ENCODE results near the gene KCNIP3. TPM values are rescaled to one million over a fixed set of nuclear protein-coding genes. Genes with fewer than 3 reads are reported as not detected.
A peak's percentile ranks its signal among the peaks of the same experiment; 100 is the strongest.
"Not testable (repeated sequence)": the region's sequence is repeated elsewhere in the genome, so short reads cannot be mapped to it uniquely, and the experiment has no call there.

Gene KCNIP3
- total RNA-seq, 1 donor from 2014 or later: under 0.01 TPM

DNA sequence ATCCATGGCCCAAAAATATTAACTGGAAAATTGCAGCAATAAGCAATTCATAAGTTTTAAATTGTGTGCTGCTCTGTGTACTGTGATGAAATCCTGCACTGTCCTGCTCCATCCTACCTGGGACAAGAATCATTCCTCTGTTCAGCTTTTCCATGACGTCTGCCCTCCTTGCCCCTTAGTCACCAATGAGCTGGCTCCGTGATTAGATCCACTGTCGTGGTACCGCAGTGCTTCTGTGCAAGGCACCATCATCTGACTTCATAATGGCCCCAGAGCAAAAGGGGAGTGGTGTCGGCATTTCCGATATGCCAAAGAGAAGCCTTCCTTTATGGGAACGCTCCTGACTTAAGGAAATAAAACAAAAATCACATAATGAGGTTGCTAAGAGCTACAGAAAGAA is 101.9 kb downstream of the KCNIP3 start:
- TF ChIP-seq, protein P1, sequence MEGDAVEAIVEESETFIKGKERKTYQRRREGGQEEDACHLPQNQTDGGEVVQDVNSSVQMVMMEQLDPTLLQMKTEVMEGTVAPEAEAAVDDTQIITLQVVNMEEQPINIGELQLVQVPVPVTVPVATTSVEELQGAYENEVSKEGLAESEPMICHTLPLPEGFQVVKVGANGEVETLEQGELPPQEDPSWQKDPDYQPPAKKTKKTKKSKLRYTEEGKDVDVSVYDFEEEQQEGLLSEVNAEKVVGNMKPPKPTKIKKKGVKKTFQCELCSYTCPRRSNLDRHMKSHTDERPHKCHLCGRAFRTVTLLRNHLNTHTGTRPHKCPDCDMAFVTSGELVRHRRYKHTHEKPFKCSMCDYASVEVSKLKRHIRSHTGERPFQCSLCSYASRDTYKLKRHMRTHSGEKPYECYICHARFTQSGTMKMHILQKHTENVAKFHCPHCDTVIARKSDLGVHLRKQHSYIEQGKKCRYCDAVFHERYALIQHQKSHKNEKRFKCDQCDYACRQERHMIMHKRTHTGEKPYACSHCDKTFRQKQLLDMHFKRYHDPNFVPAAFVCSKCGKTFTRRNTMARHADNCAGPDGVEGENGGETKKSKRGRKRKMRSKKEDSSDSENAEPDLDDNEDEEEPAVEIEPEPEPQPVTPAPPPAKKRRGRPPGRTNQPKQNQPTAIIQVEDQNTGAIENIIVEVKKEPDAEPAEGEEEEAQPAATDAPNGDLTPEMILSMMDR (IDR thresholded peaks at IDR 0.05; ENCODE audit: insufficient read depth, low read length, severe bottlenecking): no peak
- FAIRE-seq (no peak), DNase-seq (ENCODE audit: low read depth) (no peak)
- H3K27me3 ChIP-seq (ENCODE audit: control insufficient read depth, insufficient read depth, low read length): no peaks in the 10 kb centered on the region
- H3K36me3 ChIP-seq (ENCODE audit: control insufficient read depth, insufficient read depth, low read length): no peaks in the 10 kb centered on the region
- no peak overlapping the region for H3K4me3 ChIP-seq (ENCODE audit: low read depth, low read length)

DNA sequence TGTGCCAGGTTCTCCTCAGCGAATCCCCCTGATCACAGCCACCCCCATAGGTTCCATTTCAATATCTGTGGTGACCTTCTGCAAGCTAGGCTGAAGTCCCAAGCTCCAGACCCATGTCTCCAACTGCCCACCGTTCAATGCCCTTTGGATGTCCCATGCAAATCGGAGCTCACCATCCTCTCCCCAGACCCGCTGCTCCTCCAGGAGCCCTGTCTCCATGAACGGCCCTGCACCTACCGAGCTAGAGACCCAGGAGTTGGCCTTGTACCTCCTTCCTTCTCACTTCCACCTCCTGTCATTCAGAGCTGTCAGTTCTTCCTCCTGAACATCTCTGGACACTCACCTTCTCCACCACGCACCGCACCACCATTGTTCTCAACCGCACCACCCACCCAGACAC is 104.3 kb downstream of the KCNIP3 start:
- Histone ChIP-seq H3K27me3 (ENCODE audit: control insufficient read depth, insufficient read depth, low read length) (no peaks in the 10 kb centered on the region), H3K36me3 (ENCODE audit: control insufficient read depth, insufficient read depth, low read length) (no peaks in the 10 kb centered on the region), H3K4me3 (ENCODE audit: low read depth, low read length) (peak overlapping the region; percentile 99)
- FAIRE-seq (no peak), DNase-seq (ENCODE audit: low read depth) (no peak)
- TF ChIP-seq, protein P1 (IDR thresholded peaks at IDR 0.05; ENCODE audit: insufficient read depth, low read length, severe bottlenecking): no peak

DNA sequence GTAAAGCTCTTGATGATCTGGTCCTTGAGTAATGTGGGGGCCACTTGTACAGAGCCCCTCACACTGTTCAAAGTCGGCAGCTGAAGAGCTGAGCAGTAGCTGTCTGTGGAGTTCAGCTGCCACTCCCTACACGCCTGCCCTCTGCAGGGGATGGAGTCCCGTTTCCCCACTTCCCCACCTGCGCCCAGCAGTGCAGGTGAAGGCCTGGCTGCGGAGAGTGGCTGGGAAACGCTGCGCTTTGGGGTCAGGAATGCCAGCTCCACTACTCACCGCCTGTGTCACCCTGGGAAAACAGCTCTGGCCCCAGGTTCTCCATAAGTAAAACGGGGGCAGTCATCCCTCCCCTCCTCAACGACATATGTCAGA is 104.8 kb downstream of the KCNIP3 start:
- H3K4me3 ChIP-seq (ENCODE audit: low read depth, low read length): peak overlapping the region; percentile 99
- not testable (repeated sequence) for H3K36me3 ChIP-seq (ENCODE audit: control insufficient read depth, insufficient read depth, low read length); H3K27me3 ChIP-seq (ENCODE audit: control insufficient read depth, insufficient read depth, low read length); FAIRE-seq
- DNase-seq (ENCODE audit: low read depth): peak; percentile 6

DNA sequence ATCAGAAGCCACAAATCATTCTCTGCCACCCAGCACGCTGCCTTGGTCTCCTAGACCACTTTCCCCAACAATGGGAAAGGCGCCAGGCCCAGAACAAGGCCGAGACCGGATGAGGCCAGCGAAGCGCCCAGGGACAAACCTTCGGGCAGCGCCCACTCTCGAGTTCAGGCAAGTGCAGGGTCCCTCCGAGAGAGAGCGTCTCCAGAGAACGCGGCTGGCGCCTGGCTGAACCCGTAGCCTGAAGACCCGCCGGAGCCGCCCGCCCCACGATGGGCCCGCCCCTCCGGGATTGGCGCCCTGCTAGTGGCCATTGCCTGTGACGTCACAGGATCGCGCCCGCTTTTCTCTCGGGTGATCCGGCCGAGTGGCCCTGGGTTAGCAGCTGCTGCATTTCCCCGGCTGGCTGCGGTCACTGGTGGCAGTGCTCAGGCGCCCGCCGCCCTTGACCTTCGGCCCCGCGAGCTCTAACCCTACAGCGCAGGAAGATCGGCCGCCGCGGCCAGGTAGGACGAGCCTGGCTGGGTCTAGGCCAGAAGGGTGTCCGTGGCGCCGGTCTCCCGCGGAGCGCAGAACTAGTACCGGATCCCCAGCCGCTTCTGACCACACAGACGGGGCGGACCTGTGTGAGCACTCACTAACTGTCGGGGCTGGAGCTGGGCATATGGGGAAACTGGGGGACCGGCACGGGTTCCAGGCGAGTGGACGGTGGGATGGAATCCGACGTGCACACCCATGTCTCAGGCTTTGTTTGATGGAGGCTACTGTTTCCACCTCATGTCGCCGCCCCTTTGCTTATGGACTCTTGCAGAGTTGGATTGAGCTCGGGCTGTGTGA is 105.4 kb downstream of the KCNIP3 start, which contains the start of gene FAHD2A:
Gene FAHD2A, plus strand, starts transcription at position 339 of the 834 bp plus-strand sequence. CDS start 2,851 bp downstream, outside the sequence.
- no peak for FAIRE-seq
- TF ChIP-seq, protein P1 (IDR thresholded peaks at IDR 0.05; ENCODE audit: insufficient read depth, low read length, severe bottlenecking): no peak
- peak within 1 kb of the TSS; percentile 99 for H3K4me3 ChIP-seq (ENCODE audit: low read depth, low read length)
- no peaks in the 10 kb centered on the region for H3K36me3 ChIP-seq (ENCODE audit: control insufficient read depth, insufficient read depth, low read length)
- DNase-seq (ENCODE audit: low read depth): peak; percentile 69
- H3K27me3 ChIP-seq (ENCODE audit: control insufficient read depth, insufficient read depth, low read length): no peaks in the 10 kb centered on the region

DNA sequence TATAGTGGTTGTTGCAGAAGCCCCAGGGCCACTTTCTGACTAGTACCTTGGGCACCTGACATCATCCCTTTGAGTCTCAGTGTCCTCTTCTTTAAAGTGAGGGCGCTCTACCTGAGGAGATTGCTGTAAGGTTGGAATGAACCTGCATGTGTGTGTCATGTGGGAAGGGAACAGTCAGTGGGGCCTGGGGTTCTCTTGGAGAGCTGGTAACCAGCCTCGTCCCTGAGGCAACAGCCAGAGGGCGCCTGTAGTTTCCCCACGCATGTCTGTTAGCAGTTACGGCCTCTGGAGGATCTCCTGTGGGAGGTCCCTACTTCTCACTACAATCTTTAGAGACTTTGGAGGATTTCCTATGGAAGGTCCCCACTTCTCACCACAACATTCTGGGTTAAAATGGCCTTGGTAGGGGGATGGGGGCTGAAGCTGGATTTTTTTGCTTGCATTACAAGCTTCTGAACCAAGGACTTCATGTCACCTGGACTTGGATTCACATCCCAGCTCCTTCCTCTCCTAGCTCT is 106.1 kb downstream of the KCNIP3 start:
- H3K27me3 ChIP-seq (ENCODE audit: control insufficient read depth, insufficient read depth, low read length); H3K36me3 ChIP-seq (ENCODE audit: control insufficient read depth, insufficient read depth, low read length); FAIRE-seq: not testable (repeated sequence)
- H3K4me3 ChIP-seq (ENCODE audit: low read depth, low read length): peak overlapping the region; percentile 99
- TF ChIP-seq, protein P1 (IDR thresholded peaks at IDR 0.05; ENCODE audit: insufficient read depth, low read length, severe bottlenecking): peak; percentile 35
- peak; percentile 23 for DNase-seq (ENCODE audit: low read depth)

DNA sequence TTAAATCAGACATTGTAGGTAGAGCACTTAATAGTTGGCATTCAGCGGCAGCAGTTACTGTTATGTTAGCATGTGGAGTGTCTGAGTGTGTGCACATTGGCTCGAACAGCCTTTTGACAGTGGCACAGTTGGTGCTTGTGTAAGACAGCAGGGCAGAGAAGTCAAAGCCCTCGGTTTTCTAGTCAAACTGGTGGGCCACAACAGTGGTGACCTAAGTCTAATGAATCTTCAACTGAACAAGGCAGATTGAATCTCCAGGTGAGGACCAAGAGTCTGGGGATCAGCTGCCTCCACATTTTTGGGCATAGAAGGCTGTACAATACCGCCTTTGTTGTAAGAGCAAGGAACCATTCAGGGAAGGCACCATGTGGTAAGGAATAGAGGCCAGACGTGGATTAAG is 106.7 kb downstream of the KCNIP3 start:
- not testable (repeated sequence) for H3K4me3 ChIP-seq (ENCODE audit: low read depth, low read length); DNase-seq (ENCODE audit: low read depth); H3K27me3 ChIP-seq (ENCODE audit: control insufficient read depth, insufficient read depth, low read length); H3K36me3 ChIP-seq (ENCODE audit: control insufficient read depth, insufficient read depth, low read length); FAIRE-seq

DNA sequence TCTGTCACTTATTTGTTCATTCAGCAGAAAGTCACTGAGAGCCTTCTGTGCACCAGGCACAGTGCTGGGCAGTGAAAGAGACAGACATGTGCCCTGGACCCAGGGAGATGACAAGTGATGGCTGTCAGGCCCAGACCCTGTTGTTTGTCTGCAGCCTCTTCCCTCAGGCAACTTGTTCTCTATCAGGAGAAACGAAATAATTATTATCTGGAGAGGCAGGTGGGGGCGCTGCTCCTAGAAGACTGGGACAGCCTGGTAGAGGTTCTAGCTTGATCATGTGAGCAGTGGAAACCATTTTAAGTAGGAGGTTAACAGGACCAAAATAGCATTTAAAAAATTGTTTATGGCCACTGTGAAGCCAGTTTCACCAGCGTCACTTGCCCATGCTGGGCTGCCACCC is 107.5 kb downstream of the KCNIP3 start:
- H3K36me3 ChIP-seq (ENCODE audit: control insufficient read depth, insufficient read depth, low read length); H3K4me3 ChIP-seq (ENCODE audit: low read depth, low read length); H3K27me3 ChIP-seq (ENCODE audit: control insufficient read depth, insufficient read depth, low read length); DNase-seq (ENCODE audit: low read depth); FAIRE-seq: not testable (repeated sequence)

DNA sequence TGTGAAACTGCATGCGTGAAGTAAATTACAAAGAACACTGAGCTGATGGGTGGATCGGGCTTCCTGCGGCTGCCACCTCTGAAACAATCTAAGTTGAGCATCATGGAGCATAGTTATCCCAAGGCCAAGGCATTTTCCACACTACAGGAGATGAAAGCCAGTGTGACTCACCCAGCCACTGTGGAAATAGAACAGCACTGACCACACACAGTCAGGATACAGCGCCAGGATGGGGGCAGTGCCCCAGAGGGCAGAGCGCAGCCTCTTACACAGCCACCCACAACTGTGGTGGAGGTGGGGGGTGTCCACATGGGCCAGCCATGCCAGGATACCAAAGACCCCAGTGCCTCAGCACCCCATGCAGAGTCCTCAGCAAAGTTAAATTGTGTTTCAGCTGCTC is 114.1 kb downstream of the KCNIP3 start:
- DNase-seq (ENCODE audit: low read depth); FAIRE-seq; H3K4me3 ChIP-seq (ENCODE audit: low read depth, low read length); H3K36me3 ChIP-seq (ENCODE audit: control insufficient read depth, insufficient read depth, low read length); H3K27me3 ChIP-seq (ENCODE audit: control insufficient read depth, insufficient read depth, low read length): not testable (repeated sequence)

Data from bronchial epithelial cell (primary cell).